Kidney glomerular epithelial cell (primary cell): ENCODE measurements around the gene ZBTB5.
"Not testable (repeated sequence)": the region's sequence is repeated elsewhere in the genome, so short reads cannot be mapped to it uniquely, and the experiment has no call there.

Source experiments
- DNase-seq: peaks from one replicate; lab custom pipeline; 2025; lab: John Stamatoyannopoulos, UW

ZBTB5 gene

DNA sequence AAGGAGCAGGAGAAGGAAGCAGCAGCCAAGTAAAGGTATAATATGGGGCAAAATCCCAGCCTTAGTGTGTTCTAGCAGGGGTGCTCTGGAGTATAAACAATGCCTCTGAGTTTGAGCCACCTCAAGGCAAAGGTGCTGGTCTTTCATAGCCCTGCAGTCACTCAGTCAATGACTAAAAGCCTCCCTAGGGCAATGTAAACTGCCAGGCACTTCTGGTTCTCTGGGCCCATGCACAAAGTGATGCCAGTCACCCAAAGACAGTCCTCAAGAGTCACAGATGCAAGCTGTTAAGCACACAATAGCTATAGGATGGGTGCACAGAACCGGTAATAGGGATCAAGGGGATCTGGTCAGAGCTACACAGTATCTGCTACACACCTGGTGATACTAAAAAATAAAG, 12.6 kb downstream of the ZBTB5 start:
- DNase-seq: no peak

- DNase-seq: no peak
Measured at GRCh38 chr9:37451628-37452027, 13.6 kb downstream of the ZBTB5 start.

DNA sequence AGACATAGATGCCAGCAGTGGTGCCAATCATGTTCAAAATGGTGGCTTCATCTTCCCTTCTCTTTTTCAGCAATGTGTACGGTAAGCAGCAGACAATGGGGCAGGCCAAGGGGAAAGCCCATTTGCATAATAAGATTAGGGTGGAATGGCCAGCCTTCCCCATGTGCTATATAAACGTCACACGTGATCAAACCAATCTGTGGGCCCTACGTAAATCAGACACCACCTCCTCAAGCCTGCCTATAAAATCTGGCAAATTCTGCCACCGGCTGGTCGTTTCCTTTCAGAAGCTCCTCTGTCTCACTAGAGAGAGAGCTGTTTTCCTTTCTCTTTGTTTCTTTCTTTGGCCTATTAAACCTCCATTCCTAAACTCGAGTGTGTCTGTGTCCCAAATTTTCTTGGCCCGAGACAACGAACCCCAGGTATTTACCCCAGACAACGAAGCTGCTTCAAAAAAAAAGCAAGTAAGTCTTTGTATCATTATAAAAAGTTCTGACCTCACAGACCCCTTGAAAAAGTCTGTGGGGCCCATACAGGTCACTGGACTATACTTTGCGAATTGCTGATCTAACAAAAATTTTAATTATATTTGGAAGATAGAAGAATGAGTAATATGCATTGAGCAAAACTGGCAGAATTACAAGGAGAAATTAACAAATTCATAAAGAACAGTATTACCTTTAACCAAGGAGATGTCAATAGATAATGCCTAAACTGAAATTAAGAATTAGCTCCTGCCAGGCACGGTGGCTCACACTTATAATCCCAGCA, 15.2 kb downstream of the ZBTB5 start:
- no peak for DNase-seq

- no peak for DNase-seq
Measured at GRCh38 chr9:37447111-37447510, 18.1 kb downstream of the ZBTB5 start.

- no peak for DNase-seq
Measured at GRCh38 chr9:37446401-37446800, 18.8 kb downstream of the ZBTB5 start.

DNA sequence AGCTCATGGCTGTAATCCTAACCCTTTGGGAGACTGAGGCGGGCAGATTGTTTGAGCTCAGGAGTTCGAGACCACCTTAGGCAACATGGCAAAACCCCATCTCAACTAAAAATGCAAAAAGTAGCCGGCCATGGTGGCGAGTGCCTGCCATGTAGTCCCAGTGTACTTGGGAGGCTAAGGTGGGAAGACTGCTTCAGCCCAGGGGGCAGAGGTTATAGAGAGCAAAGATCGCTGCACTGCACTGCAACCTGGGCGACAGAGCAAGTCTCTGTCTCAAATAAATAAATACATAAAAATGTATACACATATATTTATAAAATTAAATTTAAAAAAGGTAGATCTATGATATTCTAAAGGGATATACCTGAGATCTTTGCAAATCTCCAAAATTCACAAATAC, 19.4 kb downstream of the ZBTB5 start:
- DNase-seq: no peak

DNA sequence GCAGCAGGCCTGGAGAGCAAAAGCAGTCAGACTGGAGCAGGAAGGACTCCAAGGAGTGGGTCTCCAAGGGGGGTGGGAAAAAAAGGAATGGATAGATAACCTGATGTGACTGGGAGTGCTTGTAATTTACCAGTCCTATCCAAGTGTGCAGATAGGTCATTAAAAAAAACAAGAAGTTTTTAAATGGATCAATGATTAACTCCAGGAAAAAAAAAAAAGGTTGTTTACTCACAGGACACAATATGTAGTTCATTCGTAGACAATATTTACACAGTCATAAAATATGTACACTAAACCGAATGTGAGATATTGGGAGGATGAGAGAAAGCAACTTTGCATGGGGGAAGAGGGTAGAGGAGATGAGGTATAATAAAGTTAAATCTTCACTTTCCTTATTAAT, 20.4 kb downstream of the ZBTB5 start:
- no peak for DNase-seq

DNA sequence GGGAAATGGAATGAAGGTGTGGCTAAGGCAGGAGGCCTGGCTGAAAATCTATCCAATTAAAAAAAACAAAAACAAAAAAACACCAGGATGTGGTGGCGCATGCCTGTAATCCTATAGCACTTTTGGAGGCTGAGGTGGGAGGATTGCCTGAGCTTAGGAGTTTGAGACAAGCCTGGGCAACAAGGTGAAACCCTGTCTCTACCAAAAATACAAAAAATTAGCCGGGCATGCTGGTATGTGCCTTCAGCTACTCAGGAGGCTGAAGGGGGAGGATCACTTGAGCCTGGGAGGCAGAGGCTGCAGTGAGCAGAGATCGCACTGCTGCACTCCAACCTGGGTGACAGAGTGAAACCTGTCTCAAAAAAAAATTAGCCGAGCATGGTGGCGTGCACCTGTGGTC, 21.7 kb downstream of the ZBTB5 start:
- DNase-seq: no peak

GRCh38 chr9:37442556-37442955, 22.7 kb downstream of the ZBTB5 start:
- no peak for DNase-seq

GRCh38 chr9:37441776-37442370, 23.4 kb downstream of the ZBTB5 start:
- DNase-seq: no peak

GRCh38 chr9:37438359-37438758, 26.9 kb downstream of the ZBTB5 start:
- DNase-seq: no peak

- no peak for DNase-seq
Measured at GRCh38 chr9:37437621-37438020, 27.6 kb downstream of the ZBTB5 start.

DNA sequence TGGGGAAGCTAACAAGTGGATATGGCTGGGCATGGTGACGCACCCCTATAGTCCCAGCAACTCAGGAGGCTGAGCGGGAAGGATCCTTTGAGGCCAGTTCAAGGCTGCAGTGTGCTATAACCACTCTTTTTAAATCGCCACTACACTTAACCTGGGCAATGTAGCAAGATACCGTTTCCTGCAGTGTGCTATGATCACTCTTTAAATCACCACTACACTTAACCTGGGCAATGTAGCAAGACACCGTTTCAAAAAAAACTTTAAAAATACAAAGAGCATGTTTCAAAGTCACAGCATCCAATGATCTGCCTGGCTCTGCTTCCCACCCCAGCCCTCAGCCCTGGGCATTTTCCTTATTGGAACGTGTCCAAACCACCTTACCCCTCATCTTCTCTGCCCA, 28.2 kb downstream of the ZBTB5 start:
- no peak for DNase-seq

GRCh38 chr9:37436540-37436939, 28.7 kb downstream of the ZBTB5 start:
- DNase-seq: no peak

- DNase-seq: no peak
Measured at GRCh38 chr9:37433867-37434371, 31.3 kb downstream of the ZBTB5 start.

GRCh38 chr9:37432020-37432419, 33.2 kb downstream of the ZBTB5 start:
- DNase-seq: no peak

GRCh38 chr9:37430841-37431597, 34.2 kb downstream of the ZBTB5 start:
- no peak for DNase-seq

DNA sequence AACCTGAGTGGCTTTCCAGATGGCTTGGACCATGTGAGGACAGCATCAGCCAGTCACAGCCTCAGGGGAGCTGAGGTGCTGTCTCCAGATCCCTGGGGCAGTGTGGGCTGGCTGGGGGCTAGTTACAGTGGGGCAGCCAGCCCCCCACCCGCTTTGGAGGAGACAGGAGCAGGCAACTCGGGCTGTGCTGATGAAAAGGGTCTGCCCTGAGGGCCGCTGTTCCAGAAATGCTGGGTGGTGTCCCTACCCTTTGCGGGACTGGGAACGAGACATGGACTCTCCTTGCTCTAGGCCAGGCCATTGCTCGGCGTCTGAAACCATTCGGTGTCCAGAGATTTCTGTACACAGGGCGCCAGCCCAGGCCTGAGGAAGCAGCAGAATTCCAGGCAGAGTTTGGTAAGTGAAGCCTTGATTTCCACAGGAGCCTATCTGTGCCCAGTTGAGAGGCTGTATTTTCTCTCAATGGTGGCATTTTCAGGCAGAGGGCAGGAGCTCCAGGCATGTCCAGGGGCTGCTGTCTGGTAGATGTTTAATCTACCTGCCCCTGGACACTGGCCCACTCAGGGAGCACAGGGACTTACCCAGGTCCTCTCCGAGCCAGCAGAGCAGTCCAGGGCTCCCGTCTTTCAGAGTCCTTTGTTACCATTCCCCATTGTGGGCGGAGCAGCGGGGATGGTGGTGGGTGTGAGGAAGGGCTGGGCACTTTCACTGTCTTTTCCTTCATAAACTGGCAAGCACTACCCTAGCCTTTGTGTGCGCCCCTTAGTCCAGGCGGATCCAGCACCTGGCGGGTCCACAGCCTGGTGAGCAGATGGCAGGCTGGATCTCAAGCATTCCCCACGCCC, 35.6 kb downstream of the ZBTB5 start:
- no peak for DNase-seq

DNA sequence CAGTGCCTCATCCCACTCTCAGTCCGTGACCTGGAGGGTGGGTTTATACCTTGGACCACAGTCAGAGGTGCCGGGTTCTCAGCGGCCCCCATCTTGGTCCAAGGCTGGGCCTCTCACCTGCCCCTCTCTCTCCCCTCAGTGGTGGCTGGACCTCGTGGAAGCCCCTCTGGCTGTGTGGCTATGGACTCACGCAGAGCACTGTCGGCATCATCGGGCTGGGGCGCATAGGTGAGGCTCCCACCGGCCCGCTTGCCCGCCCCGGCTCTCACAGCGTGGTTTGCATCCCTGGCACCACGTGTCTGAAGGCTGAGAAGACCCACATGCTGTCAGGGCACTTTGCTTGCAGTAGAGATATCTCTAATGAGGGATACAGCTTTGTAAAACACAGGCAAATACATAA, 36.9 kb downstream of the ZBTB5 start:
- DNase-seq: no peak

DNA sequence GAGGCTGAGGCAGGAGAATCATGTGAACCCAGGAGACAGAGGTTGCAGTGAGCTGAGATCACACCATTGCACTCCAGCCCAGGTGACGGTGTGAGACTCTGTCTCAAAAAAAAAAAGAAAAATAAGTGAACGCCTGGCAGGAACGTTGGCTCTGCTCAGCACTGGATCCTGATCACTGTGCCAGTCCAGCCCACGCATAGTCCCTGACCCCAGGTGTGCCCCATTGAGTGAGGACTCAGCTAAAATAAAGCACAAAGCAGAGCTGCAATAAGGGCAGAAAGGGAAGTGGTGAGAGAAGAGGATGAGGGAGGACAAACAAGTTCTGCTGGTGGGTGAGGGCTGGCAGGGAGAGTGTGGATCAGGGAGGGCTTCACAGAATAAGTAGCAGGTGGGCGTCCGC, 38.4 kb downstream of the ZBTB5 start:
- no peak for DNase-seq

DNA sequence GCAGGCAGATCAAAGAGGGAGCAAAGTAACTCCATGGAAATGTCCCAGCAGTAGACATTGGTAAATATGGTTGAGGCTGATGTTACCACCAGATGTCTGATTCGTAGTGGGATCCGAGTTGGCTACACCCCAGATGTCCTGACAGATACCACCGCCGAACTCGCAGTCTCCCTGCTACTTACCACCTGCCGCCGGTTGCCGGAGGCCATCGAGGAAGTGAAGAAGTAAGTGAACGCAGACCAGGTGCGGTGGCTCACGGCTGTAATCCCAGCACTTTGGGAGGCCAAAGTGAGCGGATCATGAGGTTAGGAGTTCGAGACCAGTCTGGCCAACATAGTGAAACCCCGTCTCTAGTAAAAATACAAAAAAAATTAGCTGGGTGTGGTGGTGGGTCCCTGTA, 38.8 kb downstream of the ZBTB5 start:
- not testable (repeated sequence) for DNase-seq

GRCh38 chr9:37425298-37425752, 39.9 kb downstream of the ZBTB5 start:
- DNase-seq: no peak
